ENCODE results near the gene ALDH9A1. TPM values are rescaled to one million over a fixed set of nuclear protein-coding genes. Genes with fewer than 3 reads are reported as not detected.
A peak's percentile ranks its signal among the peaks of the same experiment; 100 is the strongest.
"Not testable (repeated sequence)": the region's sequence is repeated elsewhere in the genome, so short reads cannot be mapped to it uniquely, and the experiment has no call there.

Gene ALDH9A1
- total RNA-seq, 1 donor from 2014 or later = 44.7 TPM

DNA sequence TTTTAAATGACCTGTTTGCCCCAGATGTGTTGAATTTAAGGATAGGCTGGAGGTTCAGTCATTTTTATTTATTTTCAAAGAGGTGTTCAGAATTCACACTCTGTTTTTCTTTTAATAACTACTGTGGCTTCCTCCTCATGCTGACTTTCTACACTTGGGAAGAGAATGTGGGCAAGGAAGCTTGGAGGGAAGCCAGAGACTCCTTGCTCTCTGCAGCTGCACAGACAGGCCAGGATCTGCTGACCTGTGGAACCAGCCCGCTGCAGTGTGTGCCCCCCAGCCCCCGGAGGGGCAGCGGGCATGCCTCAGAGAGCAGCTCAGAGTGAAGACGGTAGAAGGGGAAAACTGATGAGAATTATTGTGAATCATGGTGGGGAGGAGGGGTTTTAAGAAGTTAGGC, 50.4 kb downstream of the ALDH9A1 start:
- no peak for DNase-seq (ENCODE audit: extremely low read depth, low read depth, low spot score)

GRCh38 chr1:165647517-165647916, 50.8 kb downstream of the ALDH9A1 start:
- no peak for DNase-seq (ENCODE audit: extremely low read depth, low read depth, low spot score)

GRCh38 chr1:165645654-165646366, 52.6 kb downstream of the ALDH9A1 start:
- DNase-seq (ENCODE audit: extremely low read depth, low read depth, low spot score) = no peak

GRCh38 chr1:165644064-165644735, 54.2 kb downstream of the ALDH9A1 start:
- DNase-seq (ENCODE audit: extremely low read depth, low read depth, low spot score) = no peak

GRCh38 chr1:165641231-165641987, 57.0 kb downstream of the ALDH9A1 start:
- no peak for DNase-seq (ENCODE audit: extremely low read depth, low read depth, low spot score)

DNA sequence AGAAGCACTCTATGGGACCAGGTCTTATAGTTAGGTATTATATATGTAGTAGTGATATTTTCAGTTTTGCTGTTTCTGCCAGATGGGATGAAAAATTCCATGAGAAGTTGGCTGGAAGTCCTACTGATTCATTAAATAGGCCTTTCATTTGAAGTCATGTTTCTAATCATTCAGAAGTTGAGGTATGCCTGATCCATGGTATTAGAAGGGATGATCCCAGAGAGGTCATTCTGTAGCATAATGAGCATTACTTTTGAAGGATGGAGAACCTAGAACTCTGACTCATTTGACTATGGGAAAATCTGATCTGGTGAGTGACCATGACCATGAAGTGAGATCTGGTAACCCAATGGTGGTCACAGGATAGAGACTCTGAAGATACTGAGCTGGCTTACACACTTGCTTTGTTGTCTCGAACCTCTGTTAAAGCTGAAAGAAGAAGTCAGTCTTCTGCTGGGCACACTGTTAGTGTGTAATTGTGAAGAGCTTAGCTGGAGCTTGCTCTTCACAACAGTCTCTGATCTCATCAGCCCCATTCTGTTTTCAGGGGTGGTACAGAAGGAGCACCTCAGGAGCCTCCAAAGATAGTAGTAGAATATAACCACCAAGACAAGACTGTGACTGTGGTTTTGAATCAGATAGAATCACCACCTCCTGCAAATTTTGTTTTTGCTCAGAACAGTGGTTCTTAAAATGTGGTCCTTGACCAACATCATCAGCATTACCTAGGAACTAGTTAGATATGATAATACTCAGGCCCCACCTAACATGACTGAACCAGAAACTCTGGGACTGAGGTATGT, 58.3 kb downstream of the ALDH9A1 start:
- no peak for DNase-seq (ENCODE audit: extremely low read depth, low read depth, low spot score)

DNA sequence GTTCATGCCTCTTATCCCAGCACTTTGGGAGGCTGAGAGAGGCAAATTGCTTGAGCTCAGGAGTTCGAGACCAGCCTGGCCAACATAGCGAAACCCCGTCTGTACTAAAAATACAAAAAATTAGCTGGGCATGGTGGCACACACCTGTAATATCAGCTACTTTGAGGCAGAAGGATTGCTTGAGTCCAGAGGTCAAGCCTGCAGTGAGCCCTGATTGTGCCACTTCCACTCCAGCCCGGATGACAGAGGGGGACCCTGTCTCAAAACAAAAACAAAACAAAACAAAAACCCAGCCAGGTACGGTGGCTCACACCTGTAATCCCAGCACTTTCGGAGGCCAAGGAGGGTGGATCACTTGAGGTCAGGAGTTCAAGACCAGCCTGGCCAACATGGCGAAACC, 60.2 kb downstream of the ALDH9A1 start:
- not testable (repeated sequence) for DNase-seq (ENCODE audit: extremely low read depth, low read depth, low spot score)

GRCh38 chr1:165637427-165637826, 60.9 kb downstream of the ALDH9A1 start:
- DNase-seq (ENCODE audit: extremely low read depth, low read depth, low spot score) = no peak

DNA sequence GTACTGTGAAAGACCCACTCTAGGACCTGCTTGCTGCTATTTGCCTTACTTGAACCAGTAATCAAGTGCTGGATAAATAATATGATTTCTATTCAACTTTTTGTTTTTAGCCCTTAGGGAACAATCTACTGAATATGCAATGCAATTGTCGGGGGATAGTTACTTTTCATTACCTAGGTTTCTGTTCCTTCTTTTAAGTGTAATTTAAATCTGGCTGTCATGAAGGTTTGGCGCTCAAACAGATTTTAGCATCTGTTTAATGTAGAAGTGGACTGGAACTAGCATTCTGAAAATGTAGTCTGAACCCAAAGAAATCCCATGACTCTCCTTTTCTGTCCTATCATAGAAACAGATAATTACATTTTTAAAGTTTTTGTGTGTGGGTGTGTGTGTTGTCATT, 62.5 kb downstream of the ALDH9A1 start:
- no peak for DNase-seq (ENCODE audit: extremely low read depth, low read depth, low spot score)

GRCh38 chr1:165635329-165635728, 63.0 kb downstream of the ALDH9A1 start:
- DNase-seq (ENCODE audit: extremely low read depth, low read depth, low spot score) = no peak

DNA sequence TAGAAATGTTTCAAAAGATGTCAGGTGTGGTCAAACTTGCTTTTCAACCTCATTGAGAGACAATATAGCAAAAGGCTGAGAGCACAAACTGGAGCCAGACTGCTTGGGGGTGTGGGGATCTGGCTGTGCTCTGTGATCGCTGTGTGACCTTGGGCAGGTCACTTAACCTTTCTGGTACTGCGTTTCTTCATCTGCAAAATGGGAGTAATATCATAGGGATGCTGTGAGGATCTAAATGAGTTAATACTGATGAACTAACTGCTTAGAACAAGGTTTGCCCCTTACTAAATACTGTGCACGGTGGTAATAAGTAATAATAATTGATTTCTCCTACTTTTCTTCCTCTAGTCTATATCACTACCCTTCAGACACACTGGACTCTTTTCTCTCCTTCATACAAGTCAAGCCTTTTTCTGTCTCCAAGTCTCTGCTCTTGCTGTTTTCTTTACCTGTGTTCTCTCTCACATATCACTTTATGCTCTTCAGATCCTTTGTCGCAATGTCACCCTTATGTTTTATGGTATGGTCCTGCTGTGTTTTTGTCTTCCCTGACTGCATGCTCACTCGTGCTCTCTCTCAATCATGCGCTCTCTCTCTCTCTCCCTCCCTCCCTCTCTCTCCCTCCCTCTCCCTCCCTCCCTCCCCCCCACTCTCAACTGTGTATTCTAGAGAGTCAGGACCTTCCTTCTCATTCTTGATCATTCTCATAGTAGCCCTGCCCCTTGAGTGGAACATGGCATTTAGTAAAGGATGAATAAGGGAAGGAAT, 64.0 kb downstream of the ALDH9A1 start:
- DNase-seq (ENCODE audit: extremely low read depth, low read depth, low spot score) = no peak

- no peak for DNase-seq (ENCODE audit: extremely low read depth, low read depth, low spot score)
Measured at GRCh38 chr1:165633614-165634013, 64.7 kb downstream of the ALDH9A1 start.

GRCh38 chr1:165632491-165632890, 65.9 kb downstream of the ALDH9A1 start:
- DNase-seq (ENCODE audit: extremely low read depth, low read depth, low spot score) = no peak

DNA sequence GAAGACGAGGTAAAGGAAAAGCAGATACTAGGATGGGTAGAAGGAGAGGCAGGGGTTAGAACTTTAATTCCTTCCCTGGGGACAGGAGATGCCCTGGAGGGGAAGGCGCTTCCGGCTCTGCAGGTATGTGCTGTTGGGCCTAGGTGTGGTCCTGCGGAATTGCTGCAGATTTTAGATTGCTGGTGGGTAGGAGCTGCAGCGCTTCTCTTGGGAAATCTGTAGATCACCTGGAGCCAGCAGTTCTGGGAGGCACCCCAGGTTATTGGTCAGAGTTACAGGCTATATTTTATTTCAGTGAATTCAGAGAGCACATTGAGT, 66.3 kb downstream of the ALDH9A1 start:
- no peak for DNase-seq (ENCODE audit: extremely low read depth, low read depth, low spot score)

DNA sequence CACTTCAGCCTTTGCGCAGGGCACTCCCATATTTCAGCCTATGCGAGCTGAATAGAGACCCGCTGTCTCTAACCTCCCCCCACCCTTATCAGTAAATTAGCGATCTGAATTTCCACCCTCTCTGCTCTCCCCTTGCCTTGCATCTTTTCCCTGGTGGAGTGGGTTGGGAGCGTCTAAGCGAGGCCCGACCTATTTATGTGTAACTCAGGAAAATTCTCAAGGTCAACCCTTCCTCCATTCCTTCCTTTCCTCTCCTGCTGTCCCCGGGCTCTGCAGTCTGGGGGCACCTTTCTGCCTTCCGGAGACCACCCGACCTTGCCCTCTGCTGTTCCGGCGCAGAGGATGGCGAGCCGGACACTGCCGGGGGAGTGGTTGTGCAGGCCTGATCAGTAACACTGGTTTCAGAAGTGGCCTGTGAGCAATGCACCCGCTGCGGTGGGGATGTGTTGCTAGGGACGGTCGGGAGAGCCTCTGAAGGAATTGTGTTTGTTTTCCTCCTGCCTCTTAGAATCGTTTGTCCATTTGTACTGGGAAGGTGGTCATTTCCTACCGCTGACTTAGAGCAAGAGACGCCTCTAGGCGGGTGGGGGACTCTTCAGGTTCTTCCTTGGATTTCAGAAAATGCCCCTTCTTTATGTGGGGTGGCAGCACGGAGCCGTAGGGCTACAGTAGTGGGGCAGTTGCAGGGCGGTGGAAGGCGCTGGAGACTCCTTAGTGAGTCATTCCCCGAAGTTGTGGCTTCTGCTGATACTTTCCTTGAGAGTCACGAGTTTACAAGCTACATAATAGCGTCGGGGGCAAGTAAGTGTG, 66.8 kb downstream of the ALDH9A1 start:
- DNase-seq (ENCODE audit: extremely low read depth, low read depth, low spot score) = peak; percentile 37

DNA sequence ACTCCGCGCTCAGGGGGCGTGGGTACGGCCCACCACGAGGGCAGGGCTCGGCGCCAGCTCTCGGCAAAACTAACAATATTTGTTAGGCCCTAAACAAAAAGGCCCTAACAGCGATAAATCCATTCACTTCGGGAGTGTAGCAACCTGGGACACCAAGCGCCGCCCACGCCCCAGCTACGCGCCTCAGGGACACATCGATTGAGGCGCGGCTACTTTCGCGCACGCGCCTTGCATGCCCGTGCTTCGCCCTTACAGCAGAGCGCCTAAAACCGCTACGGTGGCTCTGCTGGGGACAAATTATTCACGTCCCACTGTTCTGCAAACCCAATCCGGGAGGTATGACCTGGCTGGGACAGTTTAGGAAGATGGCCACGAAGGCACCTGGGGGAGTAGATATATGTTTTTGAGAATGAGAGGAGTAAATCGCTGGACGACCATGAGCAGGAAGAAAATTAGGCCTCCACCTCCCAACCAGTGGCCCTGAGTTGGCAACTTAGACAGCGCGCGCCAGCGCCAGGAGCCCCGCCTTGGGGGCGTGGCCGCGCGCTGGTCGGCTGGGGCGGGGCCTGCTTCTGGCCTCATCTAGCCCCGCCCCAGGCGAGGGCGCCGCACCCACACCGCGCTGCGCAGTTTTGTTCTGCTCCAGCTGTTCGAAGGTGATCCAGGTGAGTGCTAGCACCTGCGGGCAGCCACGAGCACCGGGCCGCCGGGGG, 67.6 kb downstream of the ALDH9A1 start, which contains the start of gene MGST3:
TSS of gene MGST3 (plus strand) at position 606 of the 713 bp plus-strand sequence. CDS start 18,614 bp downstream, outside the sequence.
- DNase-seq (ENCODE audit: extremely low read depth, low read depth, low spot score) = peak; percentile 82

GRCh38 chr1:165629848-165630628, 68.3 kb downstream of the ALDH9A1 start:
- no peak for DNase-seq (ENCODE audit: extremely low read depth, low read depth, low spot score)

DNA sequence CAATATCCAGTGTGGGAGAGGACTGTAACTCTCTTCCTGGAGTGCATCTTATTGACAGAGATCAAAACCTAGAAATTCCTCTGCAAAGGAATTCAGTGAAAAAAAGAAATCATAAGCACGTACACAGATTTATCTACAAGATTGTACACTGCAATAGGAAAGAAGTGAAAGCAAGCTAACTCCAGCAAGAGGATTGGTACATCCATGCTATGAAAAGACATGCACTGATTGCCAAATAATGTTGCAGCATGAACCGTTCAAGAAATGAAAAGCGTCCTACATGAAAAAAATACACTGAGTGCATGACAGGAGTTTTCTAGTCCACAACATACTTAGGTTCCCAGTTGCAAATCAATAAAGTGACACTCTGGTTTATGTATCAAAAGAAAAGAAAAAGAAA, 69.2 kb downstream of the ALDH9A1 start:
- no peak for DNase-seq (ENCODE audit: extremely low read depth, low read depth, low spot score)
